Thymus (tissue), 14 donors: ENCODE data around the gene PIP4K2B. TPM values are rescaled to one million over a fixed set of nuclear protein-coding genes. Genes with fewer than 3 reads are reported as not detected.

Experiments used
- DNase-seq, 9 donors: peaks; one replicate each; pipeline ENCODE4 v3.0.0-alpha.2; 2013; ENCODE audit warnings: low spot score in 9 of 9, low read depth in 6 of 9, missing footprints in 1 of 9
- H3K27ac ChIP-seq, 2 donors: one replicate each; pipeline ENCODE4 v1.5.1; 2013; ENCODE audit warnings: control low read depth in 1 of 2, low read depth in 1 of 2, low read length in 1 of 2, mild to moderate bottlenecking in 1 of 2, moderate library complexity in 1 of 2
- H3K27me3 ChIP-seq, 2 donors: one replicate each; pipeline ENCODE4 v1.5.1; 2013; ENCODE audit warnings: low read length in 1 of 2; ENCODE audit not compliant: control insufficient read depth in 2 of 2, insufficient read depth in 1 of 2
- H3K36me3 ChIP-seq, 2 donors: one replicate each; pipeline ENCODE4 v1.5.1; 2013; ENCODE audit warnings: low read length in 1 of 2, mild to moderate bottlenecking in 1 of 2, moderate library complexity in 1 of 2; ENCODE audit not compliant: control insufficient read depth in 2 of 2, insufficient read depth in 2 of 2
- H3K4me1 ChIP-seq, 2 donors: one replicate each; pipeline ENCODE4 v1.5.1; 2013; ENCODE audit warnings: low read length in 2 of 2; ENCODE audit not compliant: control insufficient read depth in 2 of 2, insufficient read depth in 2 of 2
- H3K4me3 ChIP-seq, 2 donors: one replicate each; pipeline ENCODE4 v1.5.1; 2013; ENCODE audit warnings: low read length in 2 of 2, control low read depth in 1 of 2, mild to moderate bottlenecking in 1 of 2
- H3K9me3 ChIP-seq, 2 donors: one replicate each; pipeline ENCODE4 v1.5.1; 2013; ENCODE audit warnings: low read length in 1 of 2, mild to moderate bottlenecking in 1 of 2; ENCODE audit not compliant: control insufficient read depth in 2 of 2, insufficient read depth in 1 of 2
- whole genome bisulfite sequencing: extraction: QIAGEN DNeasy Blood & Tissue Kit; methylation state at CpG from one replicate; pipeline ENCODE4 v1.1.7; 2013; 5-methylcytosine and 5-hydroxymethylcytosine counted together
- long read RNA-seq, 10 donors: transcript quantifications; one replicate each; lab custom pipeline, GENCODE V29; 2026
- polyA plus RNA-seq: library from polyadenylated mRNA; stranded (reverse); fragments of 200-250 nt; gene quantifications from one replicate; pipeline ENCODE4 v1.2.3, GENCODE V29; 2013
- total RNA-seq: library from RNA; stranded (reverse); fragments of 120-200 nt; gene quantifications from one replicate; pipeline ENCODE4 v1.2.4, GENCODE V29; 2013
- donor health status: healthy.

Gene PIP4K2B
- total RNA-seq (15.9 TPM), polyA plus RNA-seq (17.8 TPM)
- long read RNA-seq, donor 1, result 0 reads
- long read RNA-seq, donor 2, result 0 reads
- long read RNA-seq, donor 3, full-length matches to known transcripts, result 3 of 3 reads
- long read RNA-seq, donor 3, partial matches to known transcripts, result 0 of 3 reads
- long read RNA-seq, donor 3, other reads (novel, unspliced or antisense), result 0 of 3 reads
- long read RNA-seq, donor 4, full-length matches to known transcripts, result 1 of 1 reads
- long read RNA-seq, donor 4, partial matches to known transcripts, result 0 of 1 reads
- long read RNA-seq, donor 4, other reads (novel, unspliced or antisense), result 0 of 1 reads
- long read RNA-seq, donor 5, full-length matches to known transcripts, result 6 of 12 reads
- long read RNA-seq, donor 5, partial matches to known transcripts, result 6 of 12 reads
- long read RNA-seq, donor 5, other reads (novel, unspliced or antisense), result 0 of 12 reads
- long read RNA-seq, donor 6, full-length matches to known transcripts, result 2 of 2 reads
- long read RNA-seq, donor 6, partial matches to known transcripts, result 0 of 2 reads
- long read RNA-seq, donor 6, other reads (novel, unspliced or antisense), result 0 of 2 reads
- long read RNA-seq, donor 7, full-length matches to known transcripts, result 3 of 3 reads
- long read RNA-seq, donor 7, partial matches to known transcripts, result 0 of 3 reads
- long read RNA-seq, donor 7, other reads (novel, unspliced or antisense), result 0 of 3 reads
- long read RNA-seq, donor 8, full-length matches to known transcripts, result 3 of 3 reads
- long read RNA-seq, donor 8, partial matches to known transcripts, result 0 of 3 reads
- long read RNA-seq, donor 8, other reads (novel, unspliced or antisense), result 0 of 3 reads
- long read RNA-seq, donor 9, full-length matches to known transcripts, result 2 of 2 reads
- long read RNA-seq, donor 9, partial matches to known transcripts, result 0 of 2 reads
- long read RNA-seq, donor 9, other reads (novel, unspliced or antisense), result 0 of 2 reads
- long read RNA-seq, donor 10, full-length matches to known transcripts, result 3 of 3 reads
- long read RNA-seq, donor 10, partial matches to known transcripts, result 0 of 3 reads
- long read RNA-seq, donor 10, other reads (novel, unspliced or antisense), result 0 of 3 reads

DNA sequence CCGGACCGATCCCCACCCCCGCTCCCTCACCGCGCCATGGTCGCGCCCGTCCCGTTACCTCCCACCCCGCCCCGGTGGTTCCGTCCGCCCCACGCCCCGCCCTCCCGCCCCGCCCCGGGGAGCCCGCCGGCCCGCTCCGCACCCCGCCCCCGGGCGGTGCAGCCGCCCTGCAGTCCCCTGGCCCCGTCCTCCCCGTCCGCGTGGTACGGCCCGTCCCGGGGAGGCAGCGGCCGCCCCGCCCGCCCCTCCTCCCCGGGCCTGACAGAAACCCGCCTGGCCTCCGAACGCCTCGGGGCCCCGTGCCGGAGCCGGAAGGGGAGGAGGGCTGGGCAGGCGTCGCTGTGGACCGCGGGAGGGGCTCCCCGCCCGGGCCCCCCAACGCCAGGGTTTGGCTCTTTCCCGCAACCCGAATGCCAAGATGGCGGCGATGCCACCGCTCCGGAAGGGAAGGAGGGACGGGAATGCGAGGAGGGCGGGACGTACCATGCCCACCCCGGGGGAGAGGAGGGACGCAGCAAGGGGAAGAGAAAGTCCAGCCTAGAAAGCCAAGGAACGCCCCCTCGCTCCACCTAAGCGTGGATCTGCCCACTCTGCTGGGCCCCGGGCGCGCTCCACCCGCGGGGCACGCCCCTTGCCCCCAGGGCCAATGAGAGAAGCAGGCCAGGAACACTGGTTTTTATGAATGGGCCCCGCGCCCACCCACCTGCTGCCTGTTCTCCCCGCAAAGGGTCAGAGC is at the start of gene PIP4K2B:
PIP4K2B (minus strand) TSS at position 56 of the 736 bp plus-strand sequence. CDS start 132 bp downstream, outside the sequence.
- Histone ChIP-seq H3K27ac (peak within 1 kb of the TSS; percentile 83 to 93), H3K36me3 (peaks cover 19 to 34% of the 10 kb centered on the region in 2 donors), H3K9me3 (no peaks in the 10 kb centered on the region), H3K4me1 (peaks cover 12 to 26% of the 10 kb centered on the region in 2 donors), H3K4me3 (peak within 1 kb of the TSS; percentile 84 to 86), H3K27me3 (no peaks in the 10 kb centered on the region)
- DNase-seq, result peak; percentile 51 to 90 (median 77)
- WGBS, result under 1% methylated on average over 76 of the region's 76 CpGs

DNA sequence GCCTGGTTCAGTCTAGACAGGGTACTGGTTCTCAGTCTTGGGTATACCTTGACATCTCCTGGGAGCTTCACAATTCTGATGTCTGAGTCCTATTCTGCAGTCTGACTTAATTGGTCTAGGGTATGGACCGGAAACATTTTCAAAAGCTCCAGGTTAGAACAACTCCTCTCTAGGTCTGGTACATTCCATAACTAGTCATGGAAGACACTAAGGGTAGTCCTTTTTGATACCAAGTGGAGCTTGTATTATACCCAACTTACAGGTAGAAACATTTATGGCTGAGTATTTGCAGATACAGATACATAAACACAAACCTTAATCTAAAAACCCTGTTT is 49.2 kb upstream of the PIP4K2B start:
- WGBS, result 100% methylated on average over 1 of the region's 1 CpG
- no peak overlapping the region for H3K27ac ChIP-seq
- H3K36me3 ChIP-seq, result peaks cover 37 to 62% of the 10 kb centered on the region in 2 donors
- H3K4me1 ChIP-seq, result peaks cover 10 to 18% of the 10 kb centered on the region in 2 donors
- H3K9me3 ChIP-seq, result no peaks in the 10 kb centered on the region
- no peaks in the 10 kb centered on the region for H3K27me3 ChIP-seq
- H3K4me3 ChIP-seq, result no peak overlapping the region
- no peak for DNase-seq

DNA sequence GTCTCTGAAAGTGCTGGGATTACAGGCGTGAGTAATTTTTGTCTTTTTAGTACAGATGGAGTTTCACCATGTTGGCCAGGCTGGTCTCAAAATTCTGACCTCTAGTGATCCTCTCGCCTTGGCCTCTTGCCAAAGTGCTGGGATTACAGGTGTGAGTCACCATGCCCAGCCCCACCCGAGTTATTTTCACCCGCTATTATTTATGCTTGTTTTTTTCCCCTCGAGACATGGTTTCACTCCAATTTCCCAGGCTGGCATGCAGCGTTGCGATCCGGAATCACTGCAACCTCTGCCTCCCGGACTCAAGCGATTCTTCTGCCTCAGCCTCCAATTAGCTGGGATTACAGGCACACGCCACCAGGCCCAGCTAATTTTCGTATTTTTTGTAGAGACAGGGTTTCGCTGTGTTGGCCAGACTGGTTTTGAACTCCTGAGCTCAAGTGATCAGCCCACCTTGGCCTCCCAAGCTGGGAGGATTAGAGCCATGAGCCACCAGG is 45.0 kb upstream of the PIP4K2B start:
- Histone ChIP-seq H3K27ac (no peak overlapping the region), H3K27me3 (no peaks in the 10 kb centered on the region), H3K4me3 (no peak overlapping the region), H3K36me3 (peaks cover 20 to 26% of the 10 kb centered on the region in 2 donors), H3K4me1 (no peaks in the 10 kb centered on the region), H3K9me3 (peaks cover 0 to 2% of the 10 kb centered on the region in 2 donors)
- WGBS, result 88% methylated on average over 13 of the region's 13 CpGs
- no peak for DNase-seq

DNA sequence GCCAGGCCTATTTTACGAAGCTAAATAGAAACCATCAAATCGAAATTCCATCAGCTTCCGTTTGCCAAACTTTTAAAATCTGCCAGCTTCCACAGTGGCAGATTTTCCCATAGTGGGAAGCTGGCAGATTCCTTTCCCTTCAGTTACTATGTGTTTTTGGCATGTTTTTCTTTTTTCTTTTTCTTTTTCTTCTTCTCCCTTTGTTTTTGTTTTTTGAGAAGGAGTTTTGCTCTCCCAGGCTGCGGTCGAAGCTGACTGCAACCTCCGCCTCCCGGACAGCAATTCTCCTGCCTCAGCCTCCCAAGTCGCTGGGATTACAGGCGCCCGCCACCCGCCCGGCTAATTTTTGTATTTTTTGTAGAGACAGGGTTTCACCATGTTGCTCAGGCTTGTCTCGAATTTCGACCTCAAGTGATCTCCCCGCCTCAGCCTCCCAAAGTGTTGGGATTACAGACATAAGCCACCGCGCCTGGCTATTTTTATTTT is 26.4 kb upstream of the PIP4K2B start:
- WGBS, result 96% methylated on average over 17 of the region's 17 CpGs

DNA sequence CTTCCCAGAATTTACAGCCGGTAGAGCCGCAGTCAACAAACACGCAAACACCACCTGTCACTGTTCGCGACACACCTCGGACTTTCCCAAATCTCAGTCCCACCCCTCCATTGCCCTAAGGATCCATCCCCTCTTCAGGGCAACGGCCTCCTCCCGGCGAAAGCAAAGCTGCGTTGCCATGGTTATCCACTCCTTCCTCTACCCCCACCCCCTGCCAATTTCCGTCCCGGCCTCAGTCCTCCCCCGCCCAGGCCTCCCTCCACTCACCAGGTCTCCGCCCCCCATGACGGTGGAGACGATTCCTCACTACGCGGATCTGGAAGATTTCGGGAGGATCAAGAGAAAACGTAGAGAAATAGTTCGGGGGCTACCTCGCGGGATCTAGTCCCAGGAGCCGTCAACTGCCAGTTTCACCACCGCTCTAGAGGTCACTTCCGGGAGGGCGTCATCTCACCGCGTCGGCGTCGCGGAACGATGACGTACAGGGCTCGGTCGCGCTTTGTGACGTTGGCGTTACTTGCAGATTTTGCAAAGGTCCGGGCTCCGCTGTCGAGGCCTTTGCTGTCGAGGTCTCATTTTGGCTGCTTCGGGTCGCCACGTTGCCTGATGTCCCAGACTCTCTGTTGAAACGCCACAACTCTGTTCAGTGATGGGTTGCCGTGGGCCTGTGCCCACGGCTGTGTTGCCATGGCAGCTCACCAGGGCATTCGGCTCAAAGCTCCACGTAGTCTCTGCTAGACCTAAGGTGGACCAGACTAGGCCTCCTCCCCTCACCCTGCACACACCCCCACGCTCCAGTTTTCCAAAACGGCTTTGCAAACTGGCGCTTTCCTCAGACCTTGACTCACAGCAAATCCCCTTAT is 25.8 kb upstream of the PIP4K2B start, which contains the start of gene CWC25:
CWC25 (minus strand) TSS at position 423 of the 863 bp plus-strand sequence; CDS start at position 285, 138 bp downstream.
- DNase-seq, result peak; percentile 94 to 100 (median 98)
- 2% methylated on average over 55 of the region's 55 CpGs for WGBS
- H3K27me3 ChIP-seq, result no peaks in the 10 kb centered on the region

More for the DNA sequence above, 26.4 kb upstream of the PIP4K2B start:
- H3K4me1 ChIP-seq, result peaks cover 9 to 22% of the 10 kb centered on the region in 2 donors
- H3K9me3 ChIP-seq, result no peaks in the 10 kb centered on the region
- peak overlapping the region; percentile 88 to 96 for H3K4me3 ChIP-seq
- no peaks in the 10 kb centered on the region for H3K27me3 ChIP-seq
- no peak for DNase-seq
- H3K27ac ChIP-seq, result peak overlapping the region; percentile 96 to 99
- peaks cover 11 to 13% of the 10 kb centered on the region in 2 donors for H3K36me3 ChIP-seq

DNA sequence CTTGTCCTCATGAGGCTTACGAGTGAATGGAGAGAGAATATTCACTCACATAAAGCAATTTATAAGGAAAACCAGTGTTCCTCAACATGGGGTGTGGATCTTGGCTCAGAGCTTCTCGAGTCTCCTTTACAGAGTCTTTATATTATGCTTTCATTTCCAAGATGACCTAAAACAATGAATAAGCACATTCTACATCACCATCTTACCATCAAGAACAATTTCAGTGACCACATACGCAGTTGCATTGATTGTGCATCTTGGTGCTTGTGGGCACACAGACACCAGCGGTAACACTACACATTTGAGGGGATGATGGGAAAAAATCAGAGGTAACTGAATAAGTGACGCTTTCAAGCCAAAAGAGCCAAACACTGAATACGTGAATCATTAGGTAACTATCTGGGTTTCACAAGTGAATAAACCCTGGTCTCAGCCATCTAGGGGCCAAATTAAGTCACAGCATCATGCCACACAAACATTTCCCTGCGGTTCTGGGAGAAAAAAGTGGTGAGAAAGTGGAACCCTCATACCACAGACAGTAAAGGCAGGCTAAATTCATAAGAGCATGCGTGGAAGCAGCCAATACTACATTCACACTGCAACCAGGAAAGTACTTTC is 16.3 kb upstream of the PIP4K2B start:
- H3K36me3 ChIP-seq, result peaks cover 54 to 64% of the 10 kb centered on the region in 2 donors
- H3K4me3 ChIP-seq, result no peak overlapping the region
- WGBS, result 90% methylated on average over 8 of the region's 8 CpGs
- no peaks in the 10 kb centered on the region for H3K27me3 ChIP-seq
- DNase-seq, result no peak
- no peaks in the 10 kb centered on the region for H3K9me3 ChIP-seq
- H3K27ac ChIP-seq, result no peak overlapping the region
- no peaks in the 10 kb centered on the region for H3K4me1 ChIP-seq

More for the DNA sequence above, 25.8 kb upstream of the PIP4K2B start, which contains the start of gene CWC25:
- peak within 1 kb of the TSS; percentile 96 to 99 for H3K27ac ChIP-seq
- peaks cover 9 to 22% of the 10 kb centered on the region in 2 donors for H3K4me1 ChIP-seq
- H3K4me3 ChIP-seq, result peak within 1 kb of the TSS; percentile 88 to 96
- H3K9me3 ChIP-seq, result no peaks in the 10 kb centered on the region
- peaks cover 17 to 20% of the 10 kb centered on the region in 2 donors for H3K36me3 ChIP-seq

DNA sequence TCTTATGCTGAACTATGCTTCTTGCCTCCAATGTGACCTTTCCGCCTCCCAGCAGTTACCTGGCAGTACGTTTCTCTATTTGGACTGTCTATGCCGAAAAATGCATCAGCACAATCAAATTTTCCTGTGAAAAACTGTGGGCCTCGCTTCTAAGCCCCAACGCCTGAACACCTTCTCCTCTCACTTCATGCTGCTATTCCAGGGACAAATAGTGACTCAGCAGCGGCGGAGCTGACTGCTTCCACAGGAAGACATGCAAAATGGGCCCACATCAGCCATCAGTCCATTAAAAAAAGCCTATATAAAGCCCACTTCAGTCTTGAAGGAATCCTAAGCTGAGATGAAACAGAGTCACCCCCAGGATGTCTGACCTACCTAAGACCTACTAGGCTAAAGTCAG is 10.5 kb upstream of the PIP4K2B start:
- Histone ChIP-seq H3K27ac (no peak overlapping the region), H3K4me1 (no peaks in the 10 kb centered on the region), H3K27me3 (no peaks in the 10 kb centered on the region), H3K36me3 (peaks cover 77 to 95% of the 10 kb centered on the region in 2 donors), H3K9me3 (no peaks in the 10 kb centered on the region), H3K4me3 (no peak overlapping the region)
- DNase-seq, result no peak
- WGBS, result 98% methylated on average over 7 of the region's 7 CpGs
